Retinal pigment epithelial cell (primary cell): ENCODE measurements around the gene ILKAP.

ENCODE experiments used
- DNase-seq: peaks from one replicate; pipeline ENCODE4 v3.0.0-alpha.2; 2010; ENCODE audit warnings: low read depth
- H3K4me3 ChIP-seq: 2 replicates; pipeline ENCODE4 v1.5.1; 2011; ENCODE audit warnings: mild to moderate bottlenecking, low read length, control low read depth, moderate library complexity
- TF ChIP-seq, protein P1 (sequence below): conservative IDR thresholded peaks from 2 replicates; pipeline ENCODE4 v1.5.1; 2011; ENCODE audit warnings: low read depth, low read length, control low read depth, inconsistent platforms

ILKAP gene

GRCh38 chr2:238239863-238240756 lies 36.6 kb upstream of the ILKAP start, which contains the start of gene HES6:
Gene HES6, minus strand, starts transcription at chr2:238240038. Its CDS starts 133 bp downstream, at chr2:238239905.
- peak; percentile 41 for DNase-seq
- TF ChIP-seq, protein P1, sequence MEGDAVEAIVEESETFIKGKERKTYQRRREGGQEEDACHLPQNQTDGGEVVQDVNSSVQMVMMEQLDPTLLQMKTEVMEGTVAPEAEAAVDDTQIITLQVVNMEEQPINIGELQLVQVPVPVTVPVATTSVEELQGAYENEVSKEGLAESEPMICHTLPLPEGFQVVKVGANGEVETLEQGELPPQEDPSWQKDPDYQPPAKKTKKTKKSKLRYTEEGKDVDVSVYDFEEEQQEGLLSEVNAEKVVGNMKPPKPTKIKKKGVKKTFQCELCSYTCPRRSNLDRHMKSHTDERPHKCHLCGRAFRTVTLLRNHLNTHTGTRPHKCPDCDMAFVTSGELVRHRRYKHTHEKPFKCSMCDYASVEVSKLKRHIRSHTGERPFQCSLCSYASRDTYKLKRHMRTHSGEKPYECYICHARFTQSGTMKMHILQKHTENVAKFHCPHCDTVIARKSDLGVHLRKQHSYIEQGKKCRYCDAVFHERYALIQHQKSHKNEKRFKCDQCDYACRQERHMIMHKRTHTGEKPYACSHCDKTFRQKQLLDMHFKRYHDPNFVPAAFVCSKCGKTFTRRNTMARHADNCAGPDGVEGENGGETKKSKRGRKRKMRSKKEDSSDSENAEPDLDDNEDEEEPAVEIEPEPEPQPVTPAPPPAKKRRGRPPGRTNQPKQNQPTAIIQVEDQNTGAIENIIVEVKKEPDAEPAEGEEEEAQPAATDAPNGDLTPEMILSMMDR, result no peak
- peak within 1 kb of the TSS; percentile 43 for H3K4me3 ChIP-seq

DNA sequence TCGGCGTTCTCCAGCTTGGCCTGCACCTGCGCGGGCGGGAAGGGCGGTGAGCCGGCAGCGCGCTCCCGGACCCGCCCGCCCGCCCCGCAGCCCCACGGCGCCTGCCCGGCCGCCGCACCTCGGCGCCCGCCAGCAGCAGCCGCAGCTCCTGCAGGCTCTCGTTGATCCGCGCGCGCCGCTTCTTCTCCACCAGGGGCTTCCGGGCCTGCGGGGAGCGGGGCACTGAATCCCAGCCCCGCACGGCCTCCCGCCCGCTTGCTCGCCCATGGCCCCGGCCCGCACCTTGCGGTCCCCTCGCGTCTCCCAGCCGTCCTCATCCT lies 36.0 kb upstream of the ILKAP start:
- TF ChIP-seq, protein P1, result no peak
- no peak for DNase-seq
- peak overlapping the region; percentile 43 for H3K4me3 ChIP-seq

DNA sequence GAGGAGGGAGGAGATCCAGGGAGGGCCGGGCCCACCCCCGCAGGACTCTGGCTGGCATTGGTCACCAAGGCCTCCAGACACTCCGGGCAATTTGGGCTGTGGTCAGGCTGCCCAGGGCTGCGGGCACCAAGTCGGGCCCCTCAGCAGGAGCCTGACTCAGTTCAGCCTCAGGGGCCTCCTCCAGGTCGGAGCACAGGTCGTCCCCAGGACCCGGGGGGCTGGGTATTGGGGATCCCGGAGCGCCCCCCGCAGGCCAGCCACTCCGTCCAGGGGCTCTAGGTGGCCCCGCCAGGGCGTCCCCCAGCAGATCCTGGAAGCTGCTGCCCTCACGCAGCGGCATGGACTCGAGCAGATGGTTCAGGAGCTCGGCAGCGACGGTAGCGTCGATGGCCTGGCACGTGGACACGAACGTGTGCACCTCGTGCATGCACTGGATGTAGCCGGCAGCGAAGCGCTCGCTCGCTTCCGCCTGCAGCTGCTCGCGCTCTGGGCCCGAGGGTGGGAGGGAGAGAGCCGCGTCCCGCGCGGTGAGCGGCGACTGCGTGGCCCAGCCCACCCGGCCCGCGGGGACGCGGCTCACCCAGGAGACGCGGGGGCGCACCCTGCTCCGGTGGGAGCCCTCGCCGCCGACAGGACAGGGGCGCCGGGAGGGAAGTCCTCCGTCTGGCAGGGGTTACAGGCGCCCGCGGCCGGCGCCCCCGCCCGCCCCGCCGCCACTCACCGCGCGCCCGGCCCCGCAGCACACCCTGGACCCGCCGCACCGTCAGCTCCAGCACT lies 35.5 kb upstream of the ILKAP start:
- H3K4me3 ChIP-seq, result no peak overlapping the region
- TF ChIP-seq, protein P1, result no peak
- no peak for DNase-seq

DNA sequence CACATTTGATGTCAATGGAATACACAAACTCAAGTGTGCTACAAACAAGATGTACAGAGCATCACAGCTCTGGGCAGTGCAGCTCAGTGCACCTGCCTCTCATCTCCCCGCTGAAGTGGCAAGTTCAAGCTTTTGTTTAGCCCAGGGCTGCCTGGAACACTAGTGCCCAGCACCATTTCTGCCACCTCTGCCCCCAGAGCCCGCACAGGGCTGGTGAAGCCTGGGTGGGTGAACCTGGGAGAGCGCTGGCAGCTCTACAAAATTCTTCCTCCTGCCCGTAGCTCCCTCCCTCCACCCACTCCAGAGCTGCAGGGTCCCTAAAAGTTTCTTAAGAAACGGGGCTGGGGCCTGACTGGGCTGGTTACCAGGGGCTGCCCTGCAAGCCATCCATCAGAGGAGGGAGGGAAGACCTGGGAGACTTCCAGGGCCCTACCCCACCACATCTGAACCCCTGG lies 34.8 kb upstream of the ILKAP start:
- no peak for DNase-seq
- TF ChIP-seq, protein P1, result no peak
- H3K4me3 ChIP-seq, result no peak overlapping the region

DNA sequence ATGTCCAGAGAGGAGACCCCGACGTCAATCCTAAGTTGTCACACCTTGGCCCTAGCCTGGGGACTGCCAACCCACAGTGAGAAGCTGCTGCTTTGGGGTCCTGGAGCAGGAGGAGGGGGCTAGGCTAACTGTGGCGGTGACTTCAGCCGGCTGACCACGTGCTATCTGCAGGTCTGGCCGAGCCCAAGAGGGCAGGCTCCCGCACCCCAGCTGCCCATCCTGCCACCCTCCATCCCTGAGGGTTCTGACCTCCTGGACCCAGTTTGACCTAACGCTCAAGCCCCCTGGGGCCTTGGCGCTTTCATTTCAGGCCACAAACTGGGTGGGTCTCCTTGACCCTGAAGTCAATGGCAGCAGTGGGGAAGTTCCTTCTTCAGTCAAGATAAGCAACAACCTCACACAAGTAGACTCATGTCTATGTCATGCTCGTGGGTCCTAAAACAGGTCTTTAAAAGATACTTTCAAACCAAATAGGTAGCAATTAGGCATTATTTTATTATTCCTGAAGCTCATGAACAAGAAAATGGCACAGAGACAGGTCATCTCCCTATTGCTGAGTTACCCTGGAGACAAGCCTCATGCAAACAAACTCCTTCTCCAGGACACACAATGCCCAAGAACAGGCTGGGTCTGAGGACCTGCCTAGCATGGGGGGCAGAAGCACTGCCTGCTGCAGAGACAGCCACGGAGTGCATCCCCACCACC lies 34.1 kb upstream of the ILKAP start:
- no peak overlapping the region for H3K4me3 ChIP-seq
- no peak for DNase-seq

GRCh38 chr2:238236571-238236970 lies 33.1 kb upstream of the ILKAP start:
- TF ChIP-seq, protein P1, result no peak

More for the DNA sequence above, 34.1 kb upstream of the ILKAP start:
- TF ChIP-seq, protein P1, result no peak

More at GRCh38 chr2:238236571-238236970, 33.1 kb upstream of the ILKAP start:
- H3K4me3 ChIP-seq, result no peak overlapping the region
- DNase-seq, result no peak
